NK-92 (cell line): ENCODE results near the gene RASIP1.
"Not testable (repeated sequence)": the region's sequence is repeated elsewhere in the genome, so short reads cannot be mapped to it uniquely, and the experiment has no call there.

ENCODE experiments used
- DNase-seq: peaks from one replicate; lab custom pipeline; 2025; ENCODE audit not compliant: unreplicated experiment; lab: John Stamatoyannopoulos, UW

RASIP1 gene

GRCh38 chr19:48713041-48713863 is 27.2 kb downstream of the RASIP1 start:
- no peak for DNase-seq

GRCh38 chr19:48711106-48711662 is 29.2 kb downstream of the RASIP1 start:
- DNase-seq: no peak

DNA sequence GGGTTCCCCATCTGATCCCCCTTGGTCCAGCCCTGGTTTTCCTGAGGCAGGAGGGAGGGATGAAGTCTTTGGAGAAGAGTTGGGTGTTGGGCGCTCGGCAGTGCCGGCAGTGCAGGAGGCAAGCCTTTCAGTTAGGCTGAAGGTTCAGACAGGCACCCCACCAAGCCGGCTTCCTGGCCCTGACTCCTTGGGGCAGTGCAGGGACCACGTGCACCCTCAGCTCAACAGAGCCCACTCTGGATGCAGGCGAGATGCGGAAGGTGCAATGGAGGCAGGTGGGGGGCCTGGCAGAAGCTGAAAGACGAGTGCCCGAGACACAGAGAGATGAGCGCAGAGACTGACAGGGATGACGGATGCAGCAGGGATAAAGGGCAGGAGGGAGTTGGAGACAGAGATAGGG is 31.9 kb downstream of the RASIP1 start:
- no peak for DNase-seq

DNA sequence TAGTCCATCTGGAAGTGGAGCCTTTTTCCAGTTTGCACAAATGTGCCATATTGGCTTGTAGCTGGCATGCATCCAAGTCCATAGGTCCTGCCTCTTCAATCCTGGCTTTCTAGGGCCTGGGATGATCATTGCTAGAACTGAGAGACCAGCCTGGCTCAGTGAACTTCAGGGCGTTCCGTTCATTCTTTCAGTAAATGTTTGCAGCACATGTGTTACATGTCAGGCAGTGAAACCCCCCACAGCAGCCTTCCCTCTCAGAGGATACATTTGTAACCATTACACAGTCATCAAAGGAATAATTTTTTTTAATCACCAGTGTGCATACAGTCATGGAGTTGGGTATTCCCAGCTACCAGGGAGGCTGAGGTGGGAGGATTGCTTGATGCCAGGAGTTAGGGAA is 35.0 kb downstream of the RASIP1 start:
- DNase-seq: no peak

DNA sequence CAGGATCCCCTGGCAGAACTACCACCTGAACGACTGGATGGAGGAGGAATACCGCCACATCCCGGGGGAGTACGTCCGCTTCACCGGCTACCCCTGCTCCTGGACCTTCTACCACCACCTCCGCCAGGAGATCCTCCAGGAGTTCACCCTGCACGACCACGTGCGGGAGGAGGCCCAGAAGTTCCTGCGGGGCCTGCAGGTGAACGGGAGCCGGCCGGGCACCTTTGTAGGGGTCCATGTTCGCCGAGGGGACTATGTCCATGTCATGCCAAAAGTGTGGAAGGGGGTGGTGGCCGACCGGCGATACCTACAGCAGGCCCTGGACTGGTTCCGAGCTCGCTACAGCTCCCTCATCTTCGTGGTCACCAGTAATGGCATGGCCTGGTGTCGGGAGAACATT is 37.1 kb downstream of the RASIP1 start:
- DNase-seq: no peak

GRCh38 chr19:48702701-48703100 is 37.7 kb downstream of the RASIP1 start:
- DNase-seq: no peak

GRCh38 chr19:48698046-48698445 is 42.4 kb downstream of the RASIP1 start:
- no peak for DNase-seq

DNA sequence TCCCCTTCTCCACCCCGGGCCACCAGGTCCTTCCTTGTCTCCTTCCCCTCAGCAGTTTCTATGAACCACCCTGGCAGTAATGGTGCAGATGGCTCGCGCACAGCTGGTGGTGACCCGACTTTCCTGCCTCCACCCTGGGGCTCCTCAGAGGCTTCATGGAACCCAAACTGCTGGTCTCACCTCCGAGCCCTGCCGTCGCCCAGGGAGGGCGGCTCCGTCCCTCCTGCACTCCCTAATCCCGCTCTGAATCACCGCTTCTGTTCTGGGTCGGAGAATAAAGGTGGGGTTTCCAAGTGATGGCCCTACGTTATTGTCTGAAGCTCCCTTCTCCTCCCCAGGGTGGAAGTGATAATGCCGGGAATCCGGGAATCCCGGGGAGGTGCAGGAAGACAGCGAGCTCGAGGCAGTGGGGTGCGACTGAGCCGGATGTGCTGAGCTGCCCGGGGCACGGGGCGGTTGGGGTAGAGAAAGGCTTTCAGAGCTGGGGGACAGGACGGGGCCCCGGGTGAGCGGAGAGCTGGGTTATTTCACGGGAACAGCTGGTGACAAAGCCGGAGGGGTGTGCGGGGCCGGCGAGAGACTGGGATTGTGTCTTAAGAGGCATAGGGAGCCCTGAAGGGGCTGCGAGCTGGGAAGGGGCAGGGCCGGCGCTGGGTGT is 43.9 kb downstream of the RASIP1 start:
- DNase-seq: no peak

- no peak for DNase-seq
Observed at GRCh38 chr19:48695743-48696352, 44.6 kb downstream of the RASIP1 start, which contains the start of gene FUT2. Gene FUT2, plus strand, starts transcription at chr19:48695971. Its CDS starts 6,986 bp downstream, at chr19:48702957.

- not testable (repeated sequence) for DNase-seq
Observed at GRCh38 chr19:48693629-48694028, 46.8 kb downstream of the RASIP1 start.

GRCh38 chr19:48689449-48689848 is 51.0 kb downstream of the RASIP1 start:
- DNase-seq: no peak

DNA sequence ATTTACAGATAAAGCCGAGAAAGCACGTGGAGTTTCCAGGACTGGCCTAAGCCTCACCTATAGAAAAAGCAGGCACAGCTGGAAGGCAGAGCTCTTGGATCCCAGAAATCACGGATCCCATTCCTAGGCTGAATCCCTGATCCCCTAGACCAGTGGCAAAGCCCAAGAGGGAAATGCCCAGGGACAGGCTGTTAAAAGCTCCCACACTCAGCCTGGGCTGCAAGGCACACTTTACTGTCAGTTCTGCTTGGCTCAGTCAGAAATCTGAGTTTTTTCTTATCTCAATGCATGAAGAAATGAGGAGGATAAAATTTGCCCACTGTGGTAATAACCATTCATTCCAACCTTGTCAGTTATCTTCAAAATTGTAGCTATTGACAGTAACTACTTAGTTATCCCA is 52.6 kb downstream of the RASIP1 start:
- DNase-seq: no peak

- not testable (repeated sequence) for DNase-seq
Observed at GRCh38 chr19:48686637-48687036, 53.8 kb downstream of the RASIP1 start.

GRCh38 chr19:48686088-48686487 is 54.3 kb downstream of the RASIP1 start:
- no peak for DNase-seq

GRCh38 chr19:48685583-48685982 is 54.8 kb downstream of the RASIP1 start:
- no peak for DNase-seq

GRCh38 chr19:48683349-48683748 is 57.1 kb downstream of the RASIP1 start:
- DNase-seq: no peak

- DNase-seq: no peak
Observed at GRCh38 chr19:48681127-48681470, 59.3 kb downstream of the RASIP1 start.

DNA sequence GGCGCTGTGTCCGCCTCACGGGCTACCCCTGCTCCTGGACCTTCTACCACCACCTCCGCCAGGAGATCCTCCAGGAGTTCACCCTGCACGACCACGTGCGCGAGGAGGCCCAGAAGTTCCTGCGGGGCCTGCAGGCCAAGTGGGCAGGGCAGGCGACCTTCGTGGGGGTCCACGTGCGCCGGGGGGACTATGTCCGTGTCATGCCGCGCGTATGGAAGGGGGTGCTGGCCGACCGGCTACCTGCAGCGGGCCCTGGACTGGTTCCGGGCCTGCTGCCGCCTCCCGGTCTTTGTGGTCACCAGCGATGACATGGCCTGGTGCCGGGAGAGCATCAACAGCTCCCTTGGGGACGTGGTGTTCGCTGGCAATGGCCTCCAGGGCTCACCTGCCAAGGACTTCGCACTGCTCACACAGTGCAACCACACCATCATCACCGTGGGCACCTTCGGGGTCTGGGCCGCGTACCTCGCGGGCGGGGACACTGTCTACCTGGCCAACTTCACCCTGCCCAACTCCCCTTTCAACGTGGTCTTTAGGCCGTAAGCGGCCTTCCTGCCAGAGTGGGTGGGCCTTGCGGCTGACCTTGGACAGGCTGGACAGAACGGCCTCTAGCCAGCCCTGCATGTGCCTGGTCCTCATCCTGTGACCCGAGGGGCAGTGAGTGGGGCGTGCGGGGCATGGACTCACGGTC is 59.8 kb downstream of the RASIP1 start:
- DNase-seq: no peak

GRCh38 chr19:48680006-48680405 is 60.4 kb downstream of the RASIP1 start:
- DNase-seq: not testable (repeated sequence)

DNA sequence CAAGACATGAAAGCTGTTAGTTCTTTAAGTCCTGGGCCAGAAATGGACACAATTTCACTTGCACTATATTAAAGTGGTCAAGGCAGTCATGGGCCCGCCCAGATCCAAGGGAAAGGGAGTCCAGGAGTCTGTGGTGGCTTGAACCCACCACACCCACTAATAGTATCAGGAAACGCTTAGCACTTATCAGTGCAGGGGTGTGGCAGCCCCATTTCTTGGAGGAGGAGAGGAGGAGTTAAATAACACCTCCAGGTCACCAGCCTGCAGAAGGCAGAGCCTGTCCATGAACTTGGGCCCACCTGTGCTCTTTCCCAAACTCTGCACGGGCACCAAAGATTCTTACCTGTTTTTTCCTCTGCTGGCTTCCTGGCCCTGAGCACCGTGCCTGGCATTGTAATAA is 62.2 kb downstream of the RASIP1 start:
- DNase-seq: no peak

DNA sequence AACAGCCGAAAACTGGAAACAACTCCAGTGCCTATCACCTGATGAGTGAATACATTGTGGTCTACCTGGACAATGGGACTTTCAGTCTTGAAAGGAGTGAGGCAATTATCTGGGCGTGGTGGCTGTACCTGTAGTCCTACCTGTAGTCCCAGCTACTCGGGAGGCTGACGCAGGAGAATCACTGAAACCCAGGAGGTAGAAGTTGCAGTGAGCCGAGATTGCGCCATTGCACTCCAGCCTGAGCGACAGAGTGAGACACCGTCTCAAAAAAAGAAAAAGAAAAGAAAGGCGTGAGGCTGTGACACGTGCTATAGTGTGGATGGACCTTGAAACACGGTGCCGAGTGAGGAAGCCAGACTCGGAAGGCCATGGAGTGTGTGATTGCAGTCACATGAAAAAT is 63.5 kb downstream of the RASIP1 start:
- DNase-seq: no peak
